ENCODE measurements around the gene OR6C76. TPM values are rescaled to one million over a fixed set of nuclear protein-coding genes. Genes with fewer than 3 reads are reported as not detected.
"Not testable (repeated sequence)": the region's sequence is repeated elsewhere in the genome, so short reads cannot be mapped to it uniquely, and the experiment has no call there.

OR6C76 gene
- total RNA-seq, 2 experiments from 2014 or later: not detected

DNA sequence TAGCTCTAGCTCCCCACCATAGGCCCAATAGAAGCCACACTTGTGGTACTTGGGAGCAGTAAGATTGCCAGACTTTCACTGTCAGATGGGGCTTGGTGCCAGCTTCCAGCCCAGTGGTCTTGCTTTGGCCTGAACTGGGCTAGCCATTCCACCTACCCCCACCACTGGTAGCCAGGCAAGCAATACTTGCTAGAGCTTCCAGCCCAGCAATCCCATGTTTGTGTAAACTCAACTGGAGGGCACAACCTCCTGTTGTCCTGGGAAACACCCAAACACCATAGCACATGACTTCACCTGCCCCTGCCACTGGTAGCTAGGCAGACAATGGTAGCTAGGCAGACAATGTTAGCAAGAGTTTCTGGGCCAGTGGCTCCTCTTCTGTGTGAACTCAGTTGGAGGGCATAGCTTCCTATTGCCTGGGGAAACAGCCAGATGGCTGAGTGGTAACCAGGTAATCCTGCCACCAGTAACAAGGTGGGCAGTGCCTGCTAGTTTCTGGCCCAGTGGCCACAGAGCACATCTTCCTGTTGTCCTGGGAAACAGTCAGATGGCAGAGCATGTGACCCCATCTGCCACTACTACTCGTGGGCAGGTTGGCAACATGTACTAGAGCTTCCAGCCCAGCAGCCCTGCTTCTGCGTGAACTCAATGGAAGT lies 5.6 kb upstream of the OR6C76 start:
- no peak for ATAC-seq

DNA sequence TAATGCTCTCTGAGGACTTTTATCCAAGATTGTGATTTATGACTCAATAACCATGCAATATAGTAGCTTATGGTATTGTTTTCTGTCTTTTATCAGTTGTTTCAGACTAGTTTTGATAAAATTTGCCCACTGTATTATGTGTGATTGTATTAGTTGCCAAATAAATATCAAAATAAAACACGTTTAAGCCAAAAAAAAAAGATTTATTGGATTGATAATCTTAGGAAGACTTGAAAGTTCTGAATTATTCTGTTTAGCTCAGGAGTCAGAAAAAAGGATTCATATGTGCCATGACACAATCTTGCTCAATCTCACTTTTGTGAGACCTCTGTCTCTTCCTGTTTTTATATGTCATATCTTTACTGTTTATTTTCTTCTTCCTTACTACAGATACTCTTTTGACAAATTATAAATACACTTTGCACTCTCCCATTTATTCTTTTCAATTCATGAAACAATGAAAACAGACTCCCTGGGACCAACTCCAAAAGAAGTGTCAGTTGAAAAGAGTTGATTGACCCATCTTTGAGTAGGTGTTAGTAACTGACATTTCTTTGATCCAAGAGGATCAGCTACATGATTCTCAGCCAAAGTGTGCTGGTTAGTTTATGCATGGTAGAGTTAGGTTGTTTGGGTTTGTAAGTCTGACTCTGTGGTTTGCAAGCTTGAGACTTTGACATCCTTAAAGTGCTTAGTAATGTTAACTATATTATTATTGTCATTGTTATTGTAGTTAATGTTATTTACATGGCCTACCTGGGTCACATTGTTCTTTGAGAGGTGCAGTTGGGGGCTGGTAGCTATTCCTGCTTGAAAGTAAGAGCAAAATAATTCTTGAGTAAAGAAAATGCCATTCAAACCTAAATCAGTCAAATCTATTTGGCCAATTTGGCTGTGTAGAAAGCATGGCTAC lies 2.5 kb downstream of the OR6C76 start:
- ATAC-seq: no peak
- ChIA-PET CTCF (no interaction called here), POLR2A (no interaction called here)
- Mint-ChIP-seq H3K27me3 (peaks cover 19% of the 10 kb centered on the region), H3K9me3 (no peaks in the 10 kb centered on the region), H3K4me1 (ENCODE audit: low read depth) (no peaks in the 10 kb centered on the region), H3K27ac (no peak overlapping the region), H3K4me3 (no peak overlapping the region), H3K36me3 (ENCODE audit: low read depth) (no peaks in the 10 kb centered on the region)
- no peak for DNase-seq
- TF ChIP-seq, protein P1, sequence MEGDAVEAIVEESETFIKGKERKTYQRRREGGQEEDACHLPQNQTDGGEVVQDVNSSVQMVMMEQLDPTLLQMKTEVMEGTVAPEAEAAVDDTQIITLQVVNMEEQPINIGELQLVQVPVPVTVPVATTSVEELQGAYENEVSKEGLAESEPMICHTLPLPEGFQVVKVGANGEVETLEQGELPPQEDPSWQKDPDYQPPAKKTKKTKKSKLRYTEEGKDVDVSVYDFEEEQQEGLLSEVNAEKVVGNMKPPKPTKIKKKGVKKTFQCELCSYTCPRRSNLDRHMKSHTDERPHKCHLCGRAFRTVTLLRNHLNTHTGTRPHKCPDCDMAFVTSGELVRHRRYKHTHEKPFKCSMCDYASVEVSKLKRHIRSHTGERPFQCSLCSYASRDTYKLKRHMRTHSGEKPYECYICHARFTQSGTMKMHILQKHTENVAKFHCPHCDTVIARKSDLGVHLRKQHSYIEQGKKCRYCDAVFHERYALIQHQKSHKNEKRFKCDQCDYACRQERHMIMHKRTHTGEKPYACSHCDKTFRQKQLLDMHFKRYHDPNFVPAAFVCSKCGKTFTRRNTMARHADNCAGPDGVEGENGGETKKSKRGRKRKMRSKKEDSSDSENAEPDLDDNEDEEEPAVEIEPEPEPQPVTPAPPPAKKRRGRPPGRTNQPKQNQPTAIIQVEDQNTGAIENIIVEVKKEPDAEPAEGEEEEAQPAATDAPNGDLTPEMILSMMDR (IDR thresholded peaks at IDR 0.05): no peak
- intact Hi-C loops (cut with micrococcal nuclease): no loop called here

More for the DNA sequence above, 5.6 kb upstream of the OR6C76 start:
- H3K36me3 Mint-ChIP-seq (ENCODE audit: low read depth): no peaks in the 10 kb centered on the region
- DNase-seq: no peak
- peaks cover 40% of the 10 kb centered on the region for H3K27me3 Mint-ChIP-seq
- no peak overlapping the region for H3K4me3 Mint-ChIP-seq
- no peak overlapping the region for H3K27ac Mint-ChIP-seq
- intact Hi-C loops (cut with micrococcal nuclease): no loop called here
- H3K9me3 Mint-ChIP-seq: no peaks in the 10 kb centered on the region
- TF ChIP-seq, protein P1 (IDR thresholded peaks at IDR 0.05): no peak
- CTCF ChIA-PET: no interaction called here
- POLR2A ChIA-PET: no interaction called here
- H3K4me1 Mint-ChIP-seq (ENCODE audit: low read depth): no peaks in the 10 kb centered on the region

DNA sequence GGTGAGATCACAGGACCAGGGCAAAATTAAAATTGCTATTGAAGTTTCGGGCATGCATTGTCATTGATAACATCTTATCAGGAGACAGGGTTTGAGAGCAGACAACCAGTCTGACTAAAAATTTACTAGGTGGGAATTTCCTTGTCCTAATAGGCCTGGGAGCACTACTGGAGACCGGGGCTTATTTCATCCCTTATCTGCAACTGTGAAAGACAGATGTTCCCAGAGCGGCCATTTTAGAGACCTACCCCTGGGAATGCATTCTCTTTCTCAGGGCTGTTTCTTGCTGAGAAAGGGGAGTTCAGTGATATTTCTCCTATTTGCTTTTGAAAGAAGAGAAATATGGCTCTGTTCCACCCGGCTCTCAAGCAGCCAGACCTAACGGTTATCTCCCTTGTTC lies 15.2 kb downstream of the OR6C76 start:
- ATAC-seq; DNase-seq; CTCF ChIA-PET; POLR2A ChIA-PET; H3K27me3 Mint-ChIP-seq; H3K4me3 Mint-ChIP-seq; H3K4me1 Mint-ChIP-seq (ENCODE audit: low read depth); H3K27ac Mint-ChIP-seq; intact Hi-C loops (cut with micrococcal nuclease); H3K36me3 Mint-ChIP-seq (ENCODE audit: low read depth): not testable (repeated sequence)
- H3K9me3 Mint-ChIP-seq: peaks cover 15% of the 10 kb centered on the region

DNA sequence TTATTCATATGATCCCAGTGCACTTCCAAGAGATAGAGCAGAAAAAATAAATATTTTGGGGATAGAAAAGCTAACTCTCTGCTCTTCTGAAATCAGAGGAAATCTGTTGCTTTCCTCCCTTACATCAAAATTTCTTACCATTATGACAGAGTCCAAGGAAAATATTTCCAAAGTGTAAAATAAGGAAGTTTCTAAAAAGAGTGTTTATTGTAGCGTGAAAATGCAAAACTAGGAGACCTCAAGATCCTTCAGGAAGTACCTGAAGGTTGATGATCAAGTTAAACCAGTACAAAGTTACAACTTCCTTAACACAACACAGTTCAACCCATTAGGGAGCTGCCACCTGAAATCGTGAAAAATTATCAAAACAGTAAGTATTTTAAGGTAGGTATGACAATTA lies 17.7 kb downstream of the OR6C76 start, which contains the start of gene OR6C2:
TSS of gene OR6C2 (plus strand) at position 301 of the 400 bp plus-strand sequence. CDS start 8,138 bp downstream, outside the sequence.
- H3K4me3 Mint-ChIP-seq: no peak within 1 kb of the TSS
- no peak for ATAC-seq
- DNase-seq: no peak
- no peak within 1 kb of the TSS for H3K27ac Mint-ChIP-seq
- H3K9me3 Mint-ChIP-seq: peaks cover 15% of the 10 kb centered on the region
- intact Hi-C loops (cut with micrococcal nuclease): no loop called here
- CTCF ChIA-PET: interaction anchor here (1.0 kb wide), 1 partner anchor 12 kb away, joined by 4 read pairs; no protein-coding TSS in a partner anchor
- TF ChIP-seq, protein P1 (IDR thresholded peaks at IDR 0.05): no peak
- no peaks in the 10 kb centered on the region for H3K4me1 Mint-ChIP-seq (ENCODE audit: low read depth)
- POLR2A ChIA-PET: no interaction called here
- H3K36me3 Mint-ChIP-seq (ENCODE audit: low read depth): no peaks in the 10 kb centered on the region
- H3K27me3 Mint-ChIP-seq: peaks cover 10% of the 10 kb centered on the region

DNA sequence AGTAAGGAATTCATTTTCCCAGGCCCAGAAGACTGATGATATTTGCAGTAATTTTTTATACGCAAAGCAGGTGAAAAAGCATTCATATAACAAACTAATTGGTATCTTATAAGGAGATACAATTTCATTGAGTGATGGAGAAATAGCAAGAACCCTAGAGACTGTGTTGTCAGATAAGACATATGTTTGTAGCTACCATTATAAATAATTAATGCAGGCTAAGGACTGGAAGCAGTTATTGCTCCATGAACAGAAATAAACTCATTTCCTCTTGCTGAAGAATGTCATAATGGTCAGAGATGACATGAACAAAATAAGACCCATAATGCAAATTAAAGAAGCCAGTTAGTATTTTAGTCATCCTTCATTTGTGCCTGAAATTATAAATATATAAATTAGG lies 19.3 kb downstream of the OR6C76 start:
- H3K27me3 Mint-ChIP-seq: peaks cover 9% of the 10 kb centered on the region
- H3K4me1 Mint-ChIP-seq (ENCODE audit: low read depth): no peaks in the 10 kb centered on the region
- CTCF ChIA-PET: interaction anchor here (0.6 to 1.7 kb wide), 2 partner anchors 195 to 211 kb away, joined by 3 to 4 read pairs; no protein-coding TSS in a partner anchor
- no peak overlapping the region for H3K27ac Mint-ChIP-seq
- ATAC-seq: no peak
- H3K9me3 Mint-ChIP-seq: peaks cover 8% of the 10 kb centered on the region
- no peaks in the 10 kb centered on the region for H3K36me3 Mint-ChIP-seq (ENCODE audit: low read depth)
- POLR2A ChIA-PET: no interaction called here
- DNase-seq: no peak
- intact Hi-C loops (cut with micrococcal nuclease): no loop called here
- no peak overlapping the region for H3K4me3 Mint-ChIP-seq
- TF ChIP-seq, protein P1 (IDR thresholded peaks at IDR 0.05): no peak
